GM19351 (cell line): ENCODE data around the gene SARDH.

Experiments
- ATAC-seq: cut with Tn5 transposase; IDR thresholded peaks from one replicate; pipeline ENCODE4 v1.9.1; 2021; ENCODE audit warnings: mild to moderate bottlenecking, moderate library complexity; ENCODE audit not compliant: unreplicated experiment

SARDH gene

DNA sequence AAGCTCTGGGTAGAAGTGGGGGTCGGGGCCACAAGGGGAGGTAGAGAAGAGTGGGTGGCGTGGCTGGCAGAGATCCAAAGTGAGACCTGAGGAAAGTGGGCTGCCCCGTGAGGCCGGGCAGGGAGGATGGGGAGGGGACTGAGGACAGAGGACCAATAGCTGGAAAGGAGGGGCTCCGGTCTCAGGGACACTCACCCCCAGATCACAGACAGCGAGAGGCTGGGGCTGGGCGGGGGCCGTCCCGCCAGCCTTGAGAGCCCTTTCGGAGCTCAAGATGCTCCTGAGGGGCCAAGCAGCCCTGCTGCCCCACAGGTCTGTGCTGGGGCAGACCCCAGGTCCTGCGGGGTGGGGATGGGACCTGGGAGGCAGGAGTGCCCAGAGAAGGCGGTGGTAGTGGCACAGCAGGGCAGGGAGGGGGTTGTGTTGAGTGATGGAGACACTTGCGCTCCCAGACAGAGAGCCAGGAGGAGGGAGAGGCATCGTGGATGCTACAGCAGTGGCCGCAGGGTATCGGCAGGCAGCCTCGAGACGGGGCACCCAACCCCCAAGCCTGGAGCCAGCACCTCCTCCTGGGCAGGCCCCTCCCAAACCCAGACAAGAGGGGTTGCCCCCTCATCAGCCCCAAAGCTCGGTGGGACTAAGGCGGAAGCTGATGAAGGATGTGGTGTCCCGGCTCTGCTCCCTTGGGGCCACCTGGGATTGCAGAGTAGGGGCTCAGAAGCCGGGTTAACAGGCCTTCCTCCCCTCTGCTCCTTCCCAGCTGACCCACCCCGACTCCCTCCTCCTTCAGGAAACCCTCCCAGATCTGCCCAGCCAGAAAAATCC is 3.4 kb downstream of the SARDH start:
- no peak for ATAC-seq

DNA sequence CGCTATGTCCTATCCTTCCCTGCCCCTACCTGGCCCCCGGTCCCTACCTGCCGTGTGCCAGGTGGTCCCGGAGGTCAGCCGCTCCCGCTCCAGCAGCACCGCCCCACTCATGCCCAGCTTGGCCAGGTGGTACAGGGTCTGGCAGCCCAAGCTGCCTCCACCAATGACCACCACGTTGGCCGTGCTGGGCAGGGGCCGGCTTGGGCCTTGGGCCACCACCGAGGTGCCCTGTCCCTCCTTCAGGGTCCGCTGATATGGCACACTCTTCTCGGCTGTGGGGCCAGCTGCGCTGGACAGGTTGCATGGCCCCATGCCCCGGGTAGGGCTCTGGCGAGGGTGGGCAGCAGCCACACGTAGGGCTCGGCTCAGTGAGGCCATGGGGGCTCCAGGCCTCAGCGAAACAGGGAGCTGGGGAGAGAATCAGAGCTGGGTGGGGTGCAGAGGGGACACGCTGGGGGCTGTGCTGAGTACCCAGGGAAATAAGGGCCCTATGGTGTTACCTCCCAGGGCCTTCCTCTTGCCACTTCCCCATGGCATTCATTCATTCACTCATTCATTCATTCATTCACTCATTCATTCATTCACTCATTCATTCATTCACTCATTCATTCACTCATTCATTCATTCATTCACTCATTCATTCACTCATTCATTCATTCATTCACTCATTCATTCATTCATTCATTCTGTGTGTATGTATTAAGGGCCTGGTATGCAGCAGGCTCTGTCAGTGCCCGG is 4.2 kb downstream of the SARDH start:
- no peak for ATAC-seq

DNA sequence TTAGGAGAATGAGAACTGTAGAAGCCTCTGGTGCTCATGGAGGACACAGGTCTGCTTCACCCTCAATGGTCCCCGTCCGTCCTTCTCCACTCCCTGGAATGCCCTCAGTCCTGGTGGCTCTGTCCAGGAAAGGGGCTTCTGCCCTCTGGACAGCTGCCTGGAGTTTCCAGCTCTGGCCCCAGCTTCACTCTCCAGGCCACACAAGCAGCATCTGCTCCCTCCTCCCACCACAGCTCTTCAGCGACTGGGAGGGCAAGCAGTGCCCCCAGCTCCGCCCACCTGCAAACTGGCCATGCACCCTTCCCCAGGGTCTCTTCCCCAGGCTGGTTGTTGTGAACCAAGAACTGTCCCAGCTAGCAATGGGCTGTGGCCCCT is 4.7 kb downstream of the SARDH start:
- ATAC-seq, result no peak

DNA sequence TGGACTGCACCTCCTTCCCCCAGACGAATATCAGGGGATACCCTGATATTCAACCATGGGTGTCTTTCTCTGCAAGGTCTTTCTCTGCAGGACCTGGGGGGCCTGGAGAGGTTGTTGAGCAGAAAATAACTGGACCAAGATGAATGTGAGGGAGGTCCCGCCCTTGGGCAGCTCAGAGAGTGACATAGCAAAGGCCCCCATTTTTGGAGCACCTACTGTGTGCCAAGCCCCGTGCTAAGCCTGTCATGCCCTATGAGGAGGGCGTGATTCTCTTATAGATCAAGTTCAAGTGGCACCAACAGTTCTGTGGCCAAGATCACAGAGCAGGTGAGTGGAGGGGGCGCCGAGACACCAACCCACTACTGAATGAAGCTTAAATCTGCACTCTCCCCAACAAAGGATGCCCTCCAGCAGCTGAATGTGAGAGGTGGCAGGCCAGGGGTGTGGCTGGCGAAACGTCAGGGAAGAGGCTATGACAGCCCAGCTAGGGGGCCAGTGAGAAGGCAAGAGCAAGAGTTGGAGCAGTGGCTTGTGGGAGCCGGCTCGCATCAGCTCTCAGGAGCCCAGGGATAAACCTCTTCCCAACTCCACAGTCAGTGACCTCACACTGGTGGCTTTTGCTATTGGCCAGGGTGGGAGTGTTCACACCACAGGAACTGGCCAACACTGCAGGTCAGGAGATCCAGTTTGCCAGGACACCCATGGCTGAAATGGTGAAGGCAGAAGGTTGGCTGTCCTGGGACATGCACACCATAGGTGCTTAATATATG is 5.3 kb downstream of the SARDH start:
- no peak for ATAC-seq

DNA sequence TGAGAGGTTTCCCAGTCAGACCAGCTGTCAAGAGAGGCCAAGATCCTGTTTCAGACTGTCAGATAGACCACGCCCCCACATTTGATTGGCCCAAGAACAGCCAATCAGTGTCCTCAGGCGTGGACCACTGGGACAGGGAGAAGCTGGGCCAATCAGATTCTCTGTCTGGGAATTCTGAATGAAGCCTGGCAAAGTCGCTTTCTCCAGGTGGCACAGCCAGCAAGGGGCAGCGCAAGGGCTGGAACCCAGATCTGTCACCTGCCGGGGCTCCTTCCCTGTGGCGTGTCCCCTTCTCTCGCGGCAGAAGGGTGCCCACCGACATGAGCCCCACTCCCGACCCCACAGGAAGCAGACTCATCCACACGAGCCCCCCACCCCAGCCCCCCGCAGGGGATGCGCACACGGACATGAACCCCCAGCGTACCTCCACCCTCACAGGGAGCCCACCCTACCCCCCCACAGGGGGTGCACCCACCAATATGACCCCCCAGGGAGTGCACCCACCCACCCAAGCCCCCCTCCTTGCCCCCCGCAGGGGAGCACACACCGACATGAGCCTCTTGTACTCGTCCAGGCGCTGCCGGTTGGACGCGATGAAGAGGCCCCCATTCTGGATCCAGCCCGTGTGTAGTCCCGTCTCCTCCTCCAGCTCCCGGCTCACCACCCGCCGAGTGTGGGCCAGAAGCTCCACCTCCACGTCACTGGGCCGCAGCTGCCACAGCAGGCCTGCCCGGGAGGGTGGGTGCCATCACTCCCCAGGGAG is 6.1 kb downstream of the SARDH start:
- ATAC-seq, result no peak

DNA sequence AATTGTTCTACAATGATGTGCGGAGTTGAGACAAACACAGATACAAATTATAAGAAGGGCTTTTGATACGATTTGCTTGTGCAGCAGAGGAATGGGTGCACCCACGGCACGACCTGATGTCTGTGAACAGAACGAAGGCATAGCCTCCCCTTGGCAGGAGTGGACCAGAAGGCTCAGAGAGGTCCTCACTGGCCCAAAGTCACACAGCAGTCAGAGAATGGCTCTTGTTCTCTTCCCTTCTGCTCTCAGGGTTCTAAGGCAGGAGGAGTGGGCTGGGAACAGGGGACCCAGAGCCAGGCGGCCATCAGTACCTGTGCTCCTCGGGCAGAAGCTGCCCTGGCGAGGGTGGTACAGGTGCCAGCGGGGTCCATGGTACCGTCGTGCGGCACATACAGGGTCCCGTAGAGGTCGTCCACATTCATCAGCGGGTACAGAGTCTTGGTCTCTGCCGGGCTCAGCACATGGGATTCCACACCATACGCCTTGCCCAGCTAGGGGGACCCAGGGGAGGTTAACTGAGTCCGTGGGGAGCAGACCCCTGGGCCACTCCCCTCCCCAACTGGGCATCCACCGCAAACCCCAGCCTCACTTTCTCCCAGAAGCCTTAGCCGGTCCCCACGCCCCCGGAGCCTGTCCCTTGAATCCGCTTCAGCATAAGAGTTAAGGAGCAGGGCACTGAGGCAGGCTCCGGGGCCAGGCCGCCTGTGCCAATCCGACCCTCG is 7.0 kb downstream of the SARDH start:
- no peak for ATAC-seq

DNA sequence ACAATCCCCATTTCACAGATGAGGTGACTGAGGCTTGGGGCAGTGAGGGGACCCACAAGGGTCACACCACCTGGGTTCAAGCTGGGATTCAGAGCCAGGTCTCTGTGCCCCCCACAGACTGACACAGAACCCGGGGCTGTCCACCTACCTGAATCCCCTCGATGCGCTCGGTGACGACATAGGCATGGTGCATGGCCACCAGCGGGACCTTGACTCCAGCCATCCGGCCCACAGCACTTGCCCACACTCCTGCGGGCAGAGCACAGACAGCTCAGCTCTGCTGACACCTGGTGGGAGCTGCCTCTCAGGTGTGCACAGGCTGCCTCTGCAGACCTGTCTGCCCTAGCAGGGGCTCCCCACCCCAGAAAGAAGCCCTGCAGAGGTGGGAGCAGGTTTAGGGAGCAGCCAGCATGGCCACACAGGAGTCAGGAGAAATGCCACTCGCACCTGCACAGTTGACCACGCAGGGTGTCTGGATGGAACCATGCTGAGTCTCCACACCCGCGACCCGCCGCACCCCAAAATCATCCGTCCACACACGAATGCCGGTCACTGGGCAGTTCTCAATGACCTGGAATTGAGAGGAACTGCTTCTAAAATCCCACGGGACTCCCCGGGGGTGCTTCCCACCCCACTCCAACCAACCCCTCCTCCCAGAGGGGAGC is 8.4 kb downstream of the SARDH start:
- ATAC-seq, result no peak

DNA sequence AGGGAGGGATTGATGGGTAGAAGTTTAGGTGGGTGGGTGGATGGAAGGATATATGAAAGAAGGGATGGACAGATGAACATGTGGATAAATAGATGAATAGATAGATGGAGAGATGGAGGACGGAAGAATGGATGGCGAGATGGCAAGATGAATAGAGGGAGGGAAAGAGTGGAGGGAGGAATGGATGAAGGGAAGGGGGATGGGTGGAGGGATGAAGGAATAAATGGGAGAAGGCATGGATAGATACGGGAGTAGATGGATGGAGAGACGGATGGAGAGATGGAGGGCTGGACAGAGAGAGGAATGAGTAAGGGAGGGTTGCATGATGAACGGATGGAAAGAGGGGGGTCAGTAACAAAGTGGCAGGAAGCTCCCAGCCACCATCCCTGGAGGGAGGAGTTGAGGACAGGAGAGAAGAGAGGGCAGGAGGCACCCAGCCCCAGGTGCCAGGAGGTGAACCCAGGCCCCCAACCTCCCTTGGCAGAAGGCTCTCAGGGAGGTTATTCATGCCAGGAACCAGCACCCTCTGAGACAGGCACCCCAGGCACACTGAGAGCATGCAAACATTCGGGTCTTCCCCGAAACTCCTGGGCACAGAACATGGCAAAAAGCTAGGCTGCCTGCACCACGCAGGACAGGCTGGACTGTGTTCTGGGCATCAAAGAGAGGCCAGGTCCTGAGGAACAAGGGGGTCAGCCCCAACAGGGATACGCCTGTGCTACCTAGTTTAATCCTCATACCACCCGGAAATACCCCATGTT is 9.1 kb downstream of the SARDH start:
- ATAC-seq, result no peak

DNA sequence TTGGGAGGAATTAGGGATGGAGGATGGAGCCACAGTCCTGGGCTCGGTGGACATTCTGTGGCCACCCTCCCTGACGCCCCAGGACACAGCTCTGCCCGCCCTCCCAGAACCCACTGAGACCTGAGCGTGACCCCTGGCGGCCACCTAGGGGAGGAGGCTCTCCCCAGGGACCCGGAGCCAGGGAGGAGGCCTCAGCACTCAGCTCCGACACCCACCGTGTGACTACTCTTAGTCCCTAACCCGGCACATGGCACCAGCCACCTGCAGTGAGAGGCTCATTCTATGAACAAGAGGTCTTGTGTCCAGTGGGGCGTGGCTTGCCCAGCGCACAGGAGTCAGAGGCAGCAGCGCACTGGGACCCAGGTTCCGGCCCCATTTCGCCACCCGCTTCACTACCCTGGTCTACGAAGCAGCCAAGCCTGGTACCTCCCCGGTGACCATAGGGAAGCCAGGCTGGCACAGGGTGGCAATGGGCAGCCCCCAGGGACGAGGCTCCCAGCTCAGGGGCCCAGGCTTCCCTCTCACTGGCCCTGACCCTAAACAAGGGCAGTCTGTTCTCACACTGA is 10.2 kb downstream of the SARDH start:
- no peak for ATAC-seq

DNA sequence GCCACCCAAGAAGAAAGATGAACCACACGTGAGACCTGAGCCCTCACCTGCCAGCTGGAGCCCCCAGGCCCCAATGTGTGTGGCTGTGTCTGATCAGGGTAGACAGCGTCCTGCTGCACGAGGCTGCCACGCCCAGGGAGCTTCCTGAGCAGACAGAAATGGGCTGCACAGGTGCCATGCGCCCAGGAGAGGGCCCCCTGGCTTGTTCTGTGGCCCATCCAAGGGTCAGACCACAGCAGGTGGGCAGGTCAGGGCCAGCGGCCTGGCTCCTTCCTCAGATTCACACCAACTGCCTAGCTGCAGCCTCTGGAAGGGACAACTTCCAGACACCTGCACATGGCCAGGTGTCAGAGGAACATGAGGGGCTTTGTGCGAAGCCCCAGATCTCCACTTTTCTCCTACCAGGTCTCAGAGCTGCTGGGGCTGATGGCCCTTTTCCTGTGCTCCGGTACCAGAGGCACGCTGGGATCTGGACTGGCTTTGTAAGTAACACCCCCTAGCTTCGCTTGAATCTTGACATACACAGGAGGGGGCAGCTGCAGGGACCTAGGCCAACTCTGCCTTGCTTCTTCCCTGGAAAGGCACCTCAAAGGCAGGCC is 10.8 kb downstream of the SARDH start:
- ATAC-seq, result no peak

DNA sequence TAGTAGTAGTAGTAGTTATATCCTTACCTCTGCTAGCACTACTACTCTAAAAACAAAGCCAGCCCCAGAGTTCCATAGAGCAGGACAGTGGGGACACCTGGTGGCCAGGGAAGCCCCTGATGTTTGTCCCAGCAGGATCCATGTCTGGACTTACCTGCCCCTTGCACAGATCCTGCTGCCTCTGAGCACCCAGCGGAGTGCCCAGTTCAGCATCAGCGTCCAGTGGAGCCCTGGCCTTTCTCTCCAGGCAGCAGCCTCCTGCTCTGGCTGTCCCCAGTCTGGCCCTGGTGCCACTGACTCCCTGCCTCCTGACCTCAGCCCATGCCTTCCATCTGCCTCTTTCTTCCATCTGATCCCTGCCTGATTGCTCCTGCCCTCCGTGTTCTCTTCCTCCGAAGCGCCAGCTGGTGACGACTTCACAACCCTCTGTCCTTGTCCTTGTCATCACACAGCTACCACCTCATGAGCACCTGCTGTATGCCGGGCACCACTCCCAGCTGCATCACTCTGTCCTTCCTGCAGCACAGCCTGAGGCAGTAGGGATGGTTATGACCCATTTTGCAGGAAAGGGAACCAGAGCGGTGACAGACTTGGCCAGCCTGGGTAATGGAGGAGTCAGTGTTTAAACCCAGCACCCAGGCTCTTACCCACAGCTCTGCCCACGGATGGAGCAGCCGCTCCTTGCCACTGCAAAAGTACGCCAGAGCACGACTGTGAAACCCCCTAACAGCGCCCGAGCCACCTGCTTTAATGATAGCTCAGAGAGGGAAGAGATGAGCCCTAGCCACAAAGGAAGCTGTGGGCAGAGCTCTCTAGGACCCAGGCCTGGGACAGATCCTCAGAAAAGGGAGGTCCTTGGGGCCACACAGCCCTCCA is 11.5 kb downstream of the SARDH start:
- no peak for ATAC-seq

DNA sequence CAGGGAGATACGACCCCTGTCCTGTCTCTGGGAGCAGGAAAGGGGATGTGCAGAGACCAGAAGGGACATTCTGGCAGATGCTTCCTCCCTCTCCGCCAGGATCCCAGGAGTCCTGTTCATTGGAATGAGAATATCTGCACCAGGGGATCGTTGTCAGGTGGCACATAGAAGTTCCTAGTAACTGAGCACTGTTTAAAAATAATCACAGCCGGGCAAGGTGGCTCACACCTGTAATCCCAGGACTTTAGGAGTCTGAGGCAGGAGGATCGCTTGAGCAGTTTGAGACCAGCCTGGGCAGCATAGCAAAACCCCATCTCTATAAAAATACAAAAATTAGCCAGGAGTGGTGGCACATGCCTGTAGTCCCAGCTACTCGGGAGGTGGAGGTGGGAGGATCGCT is 12.3 kb downstream of the SARDH start:
- no peak for ATAC-seq

DNA sequence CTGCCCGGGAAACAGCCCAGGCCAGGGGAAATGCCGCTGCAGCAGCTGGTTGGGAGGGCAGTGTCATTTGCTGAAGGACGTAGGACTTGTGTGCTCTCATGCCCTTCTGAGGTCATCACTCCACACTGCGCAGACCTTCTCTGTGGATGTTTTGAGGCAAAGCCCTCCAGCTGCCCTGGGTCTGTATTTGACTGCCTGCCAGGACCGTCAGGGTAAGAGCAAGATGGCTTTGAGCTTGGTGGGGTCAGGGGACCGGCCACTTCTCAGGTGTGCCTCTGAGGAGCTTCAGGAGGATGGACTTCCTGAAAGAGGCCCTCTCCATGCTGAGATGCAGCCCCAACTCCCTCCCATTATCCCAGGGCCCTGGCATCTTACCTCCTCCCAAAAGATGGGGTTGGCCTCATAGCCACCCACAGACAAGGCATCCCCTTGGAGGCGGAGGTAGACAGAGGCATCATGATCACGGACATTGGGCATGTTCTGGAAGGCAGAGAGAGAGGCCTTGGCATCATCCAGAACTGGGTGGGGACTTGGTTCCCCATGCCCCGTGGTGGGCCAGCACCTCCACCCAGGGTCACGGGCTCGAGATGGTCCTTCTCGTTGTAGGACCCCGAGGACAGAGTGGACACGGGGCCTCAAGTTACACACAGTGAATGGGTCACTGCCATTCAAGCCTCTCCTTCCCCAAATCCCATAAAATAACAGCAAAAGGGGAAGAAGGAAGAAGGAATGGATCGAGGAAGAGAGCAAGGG is 19.4 kb downstream of the SARDH start:
- no peak for ATAC-seq

DNA sequence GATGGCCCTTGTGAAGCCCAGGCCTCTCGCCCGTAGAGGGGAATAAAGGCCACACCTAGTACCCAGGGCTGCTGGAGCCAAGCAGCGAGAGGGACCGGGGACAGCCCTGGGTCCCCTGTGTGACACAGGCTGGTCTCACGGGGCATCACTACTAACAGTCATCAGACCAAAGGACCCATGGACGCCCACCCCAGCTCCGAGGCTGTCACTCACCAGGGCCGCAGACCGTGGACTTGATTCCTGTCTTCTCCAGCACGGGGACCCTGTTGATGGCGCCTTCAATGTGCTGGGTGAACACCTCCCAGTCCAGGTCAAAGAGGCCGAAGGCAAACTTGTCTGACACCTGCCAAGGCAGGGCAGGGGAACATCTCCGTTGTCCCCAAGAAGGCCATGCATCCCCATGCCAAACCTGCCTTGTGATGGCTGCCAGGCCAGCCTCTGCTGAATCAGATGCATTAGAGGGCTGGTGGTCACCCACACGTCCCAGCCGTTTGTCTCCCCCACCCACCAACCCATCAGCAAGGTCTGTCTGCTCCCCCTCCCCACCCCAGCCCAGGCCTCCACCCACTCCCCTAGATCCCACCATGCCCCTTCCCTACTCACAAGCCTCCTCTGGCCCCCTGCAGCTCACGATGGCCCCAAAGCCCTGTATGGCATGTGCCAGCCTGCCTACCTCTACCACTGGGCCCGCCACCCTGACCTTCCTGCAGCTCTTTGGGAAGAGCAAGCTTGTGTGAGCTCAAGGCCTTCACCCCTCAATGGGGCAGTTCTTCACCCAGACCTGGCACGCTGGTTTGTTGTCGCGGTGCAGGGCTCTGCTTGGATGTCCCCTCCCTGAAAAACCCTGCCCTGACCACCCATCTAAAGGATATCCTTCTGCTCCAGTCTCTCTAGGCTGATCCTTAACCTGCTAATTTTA is 20.8 kb downstream of the SARDH start:
- no peak for ATAC-seq

DNA sequence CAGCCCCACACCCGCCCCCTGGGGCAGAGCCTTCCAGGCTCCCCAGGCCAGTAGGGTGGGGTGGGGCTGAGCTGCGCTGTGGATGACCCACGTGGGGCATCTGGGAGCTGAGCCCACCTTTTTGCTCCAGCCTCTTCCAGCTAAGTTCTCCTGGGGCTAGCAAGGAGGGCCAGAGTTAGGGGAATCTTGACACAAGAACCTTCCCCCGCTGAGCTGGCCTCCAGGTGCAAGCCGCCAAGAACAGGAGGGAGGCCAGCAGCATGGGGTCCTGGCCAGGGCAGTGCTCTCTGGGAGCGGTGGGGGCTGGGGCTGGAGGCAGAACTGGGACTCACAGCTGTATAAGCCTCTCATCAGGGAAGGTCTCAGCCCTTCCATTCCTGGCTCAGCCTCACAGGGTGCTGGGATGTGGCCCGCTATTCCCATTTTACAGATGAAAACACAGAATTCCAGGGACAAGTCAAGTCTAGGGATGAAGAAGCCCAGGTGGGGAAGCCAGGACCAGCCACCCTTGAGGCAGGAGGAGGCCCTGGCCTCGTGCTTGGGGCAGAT is 21.5 kb downstream of the SARDH start:
- no peak for ATAC-seq
